ENCODE data around the gene TMEM170A. TPM values are rescaled to one million over a fixed set of nuclear protein-coding genes. Genes with fewer than 3 reads are reported as not detected.
A peak's percentile ranks its signal among the peaks of the same experiment; 100 is the strongest.
"Not testable (repeated sequence)": the region's sequence is repeated elsewhere in the genome, so short reads cannot be mapped to it uniquely, and the experiment has no call there.

TMEM170A gene
- total RNA-seq, 2 donors from 2014 or later: 54.1 to 71.9 TPM

DNA sequence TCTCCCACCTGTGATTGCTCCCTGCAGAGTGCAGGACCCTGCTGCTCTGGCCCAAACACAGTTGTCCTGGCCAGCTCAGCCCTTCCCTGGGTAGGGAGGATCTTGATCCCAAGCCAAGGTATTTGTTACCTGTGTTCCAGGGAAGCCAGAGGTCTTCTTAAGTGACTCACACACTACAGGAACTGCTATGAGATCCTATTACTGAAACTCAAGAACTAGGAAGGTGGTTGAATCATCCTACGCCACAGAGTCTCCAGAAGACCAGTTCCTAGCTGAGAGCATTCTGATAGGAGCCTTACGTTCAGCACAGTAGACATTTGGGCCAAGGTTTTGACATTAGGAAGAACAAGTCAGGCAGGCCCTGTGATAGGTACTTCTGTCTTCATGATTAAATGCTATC is 18.7 kb upstream of the TMEM170A start:
- intact Hi-C loops (cut with DNase I, micrococcal nuclease): no loop called here
- DNase-seq (no peak), ATAC-seq (peak; percentile 33)

DNA sequence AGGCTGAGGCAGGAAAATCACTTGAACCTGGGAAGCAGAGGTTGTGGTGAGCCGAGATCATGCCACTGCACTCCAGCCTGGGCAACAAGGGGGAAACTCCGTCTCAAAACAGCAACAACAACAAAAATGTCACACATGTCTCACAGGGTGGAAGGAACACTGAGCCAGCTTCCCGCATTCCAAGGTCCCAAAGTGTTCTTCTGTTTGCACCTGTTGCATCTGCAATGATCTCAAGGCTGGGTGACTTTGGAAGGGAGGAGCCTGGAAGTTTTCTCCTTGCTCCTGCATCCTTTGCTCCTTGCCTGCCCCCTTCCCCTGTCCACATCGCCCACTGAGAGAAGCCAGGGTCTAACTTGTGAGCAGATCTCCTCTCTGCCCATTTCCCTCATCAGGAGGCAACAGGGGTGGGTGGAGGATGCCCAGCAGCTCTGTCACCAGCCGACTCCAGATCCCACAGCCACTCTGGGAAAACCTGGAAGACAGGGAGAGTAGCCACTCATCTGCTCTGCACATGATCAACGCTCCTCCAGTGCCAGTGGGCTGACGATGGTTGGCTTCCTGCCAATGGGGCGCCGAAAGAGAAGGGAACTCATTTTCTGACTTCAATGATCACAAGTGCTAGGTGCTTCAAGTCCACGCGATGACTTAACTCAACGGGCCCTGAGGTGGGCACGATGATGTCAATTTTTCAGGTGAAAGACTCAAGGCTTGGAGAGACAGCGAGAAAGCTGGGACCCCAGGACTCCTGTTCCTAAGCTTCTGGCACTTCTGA is 18.1 kb upstream of the TMEM170A start:
- intact Hi-C loops (cut with DNase I, micrococcal nuclease): no loop called here
- ATAC-seq (no peak), DNase-seq (no peak)

DNA sequence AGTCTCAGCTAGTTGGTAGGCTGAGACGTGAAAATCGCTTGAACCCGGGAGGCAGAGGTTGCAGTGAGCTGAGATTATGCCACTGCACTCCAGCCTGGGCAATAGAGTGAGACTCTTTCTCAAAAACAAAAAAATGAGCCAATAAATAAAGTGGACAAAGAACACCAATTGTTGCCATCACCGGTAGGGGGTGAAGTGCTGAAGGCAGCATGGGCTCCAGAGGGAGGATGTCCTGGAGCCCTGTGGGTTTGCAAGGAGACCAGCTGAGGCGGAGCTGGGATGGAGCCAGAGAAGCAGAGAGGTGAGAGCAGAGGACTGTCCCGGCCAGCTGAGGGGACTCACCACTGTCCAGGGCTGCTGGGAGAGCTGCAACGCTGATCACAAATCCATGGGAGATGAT is 17.0 kb upstream of the TMEM170A start:
- ATAC-seq (no peak), DNase-seq (no peak)
- intact Hi-C loops (cut with DNase I, micrococcal nuclease): no loop called here

DNA sequence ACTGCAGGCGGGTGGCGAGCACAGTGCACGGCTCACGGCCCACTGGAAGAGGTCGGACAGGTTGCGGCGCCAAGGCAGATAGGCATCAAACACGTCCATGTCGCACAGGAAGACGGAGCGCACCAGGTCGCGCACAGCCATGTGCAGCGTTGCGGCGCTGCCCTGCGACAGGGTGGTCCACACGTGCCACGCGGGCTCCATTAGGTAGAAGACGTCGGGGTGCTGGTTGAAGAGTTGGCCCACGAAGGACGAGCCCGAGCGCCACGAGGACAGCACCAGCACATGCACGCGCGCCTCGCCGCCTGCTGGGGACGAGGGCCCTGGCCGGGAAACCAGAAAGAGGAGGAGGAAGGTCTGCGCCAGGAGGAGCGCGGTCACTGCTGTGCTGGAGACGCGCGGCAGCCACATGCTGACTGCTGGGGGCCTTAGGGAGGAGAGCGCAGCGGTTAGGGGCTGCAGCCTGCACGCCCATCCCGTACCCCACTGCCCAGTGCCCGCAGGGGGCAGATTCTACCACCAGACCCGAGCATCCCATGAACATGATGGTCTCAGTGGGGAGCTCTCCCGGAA is 15.0 kb upstream of the TMEM170A start:
- intact Hi-C loops (cut with DNase I, micrococcal nuclease): no loop called here
- no peak for DNase-seq
- ATAC-seq: no peak

DNA sequence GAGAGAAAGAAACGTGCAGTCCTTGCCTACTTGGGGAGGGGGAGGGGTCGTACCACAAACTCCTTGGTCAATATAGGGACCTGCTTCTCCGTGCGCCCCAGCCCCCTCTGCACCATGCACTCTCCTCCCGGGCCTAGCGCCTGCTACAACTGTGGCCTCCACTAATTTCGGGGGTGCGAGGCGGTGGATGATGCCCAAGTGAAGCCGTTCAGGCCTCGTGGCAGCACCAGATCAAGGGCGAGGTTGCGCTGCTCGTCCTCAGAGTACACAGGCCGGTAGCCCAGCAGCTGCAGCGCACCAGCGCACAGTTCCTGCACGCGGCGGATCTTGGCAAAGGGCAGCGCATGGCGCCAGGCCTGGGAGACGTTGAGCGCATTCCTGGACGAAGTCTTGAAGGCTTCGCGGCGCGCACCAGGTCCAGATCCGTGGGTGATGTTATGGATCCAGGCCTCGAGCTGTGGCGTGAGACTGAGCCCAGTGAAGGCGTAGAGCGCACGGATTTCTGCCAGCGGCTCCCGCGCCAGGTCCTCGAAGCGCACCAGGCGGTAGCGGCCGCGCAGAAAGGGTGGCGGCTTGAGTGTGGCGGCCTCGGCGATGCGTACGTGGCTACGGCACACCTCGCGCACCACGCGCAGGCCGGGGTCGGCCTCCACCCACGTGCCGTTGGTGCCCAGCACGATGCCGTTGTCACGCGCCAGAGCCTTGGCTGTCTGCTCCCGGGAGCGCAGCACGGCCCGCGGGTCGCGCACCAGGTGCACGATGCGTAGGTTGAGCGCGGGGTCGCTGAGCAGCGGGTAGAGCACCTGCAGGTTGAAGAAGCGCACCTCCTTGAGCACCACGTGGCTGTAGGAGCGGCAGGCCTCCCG is 14.2 kb upstream of the TMEM170A start:
- intact Hi-C loops (cut with DNase I, micrococcal nuclease): no loop called here
- no peak for DNase-seq
- no peak for ATAC-seq

DNA sequence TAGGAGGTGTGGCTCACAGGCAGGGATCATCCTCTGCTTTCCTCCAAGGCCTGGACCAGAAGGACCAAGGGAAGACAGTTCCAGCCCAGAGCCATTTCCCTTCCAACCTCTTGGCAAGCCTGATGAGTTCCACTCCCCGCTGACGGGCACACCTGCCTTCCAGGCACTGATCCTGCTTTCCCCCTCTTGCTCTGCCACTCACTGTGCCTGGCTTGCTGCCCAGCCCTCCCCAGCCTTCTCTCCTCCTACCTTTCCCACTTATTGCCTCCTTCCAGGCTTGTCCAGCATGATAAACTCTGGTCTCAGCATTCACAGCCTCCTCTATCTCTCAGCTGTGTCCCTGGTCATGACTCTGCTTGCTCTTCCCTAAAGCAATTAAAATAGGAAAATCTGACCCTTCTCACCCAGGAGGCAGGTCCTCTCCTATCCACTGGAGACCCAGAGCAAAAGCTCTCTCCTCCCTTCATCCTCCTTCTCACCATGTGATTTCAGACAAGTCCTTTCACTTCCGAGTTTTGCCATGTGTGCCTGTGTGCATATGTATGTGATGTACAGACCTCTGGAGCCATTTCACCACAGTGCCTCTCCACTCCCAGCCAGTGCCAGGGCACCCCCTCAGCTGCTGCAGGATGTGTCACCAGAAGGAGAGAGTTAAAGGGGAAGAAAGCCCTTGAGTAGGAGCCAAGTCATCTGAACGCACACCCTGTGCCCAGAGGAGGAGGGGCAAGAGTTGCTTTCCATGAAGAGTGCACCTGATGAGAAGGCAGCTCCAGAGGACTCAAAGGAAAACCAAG is 13.4 kb upstream of the TMEM170A start:
- intact Hi-C loops (cut with DNase I, micrococcal nuclease): no loop called here
- ATAC-seq (peak; percentile 60), DNase-seq (no peak)

- DNase-seq (no peak), ATAC-seq (no peak)
These were observed 12.3 kb upstream of the TMEM170A start for GRCh38 chr16:75476817-75477216.

GRCh38 chr16:75475420-75475847 is 10.9 kb upstream of the TMEM170A start:
- DNase-seq: no peak
- no peak for ATAC-seq
- intact Hi-C loops (cut with DNase I, micrococcal nuclease): no loop called here

More at GRCh38 chr16:75476817-75477216, 12.3 kb upstream of the TMEM170A start:
- intact Hi-C loops (cut with DNase I, micrococcal nuclease): no loop called here

DNA sequence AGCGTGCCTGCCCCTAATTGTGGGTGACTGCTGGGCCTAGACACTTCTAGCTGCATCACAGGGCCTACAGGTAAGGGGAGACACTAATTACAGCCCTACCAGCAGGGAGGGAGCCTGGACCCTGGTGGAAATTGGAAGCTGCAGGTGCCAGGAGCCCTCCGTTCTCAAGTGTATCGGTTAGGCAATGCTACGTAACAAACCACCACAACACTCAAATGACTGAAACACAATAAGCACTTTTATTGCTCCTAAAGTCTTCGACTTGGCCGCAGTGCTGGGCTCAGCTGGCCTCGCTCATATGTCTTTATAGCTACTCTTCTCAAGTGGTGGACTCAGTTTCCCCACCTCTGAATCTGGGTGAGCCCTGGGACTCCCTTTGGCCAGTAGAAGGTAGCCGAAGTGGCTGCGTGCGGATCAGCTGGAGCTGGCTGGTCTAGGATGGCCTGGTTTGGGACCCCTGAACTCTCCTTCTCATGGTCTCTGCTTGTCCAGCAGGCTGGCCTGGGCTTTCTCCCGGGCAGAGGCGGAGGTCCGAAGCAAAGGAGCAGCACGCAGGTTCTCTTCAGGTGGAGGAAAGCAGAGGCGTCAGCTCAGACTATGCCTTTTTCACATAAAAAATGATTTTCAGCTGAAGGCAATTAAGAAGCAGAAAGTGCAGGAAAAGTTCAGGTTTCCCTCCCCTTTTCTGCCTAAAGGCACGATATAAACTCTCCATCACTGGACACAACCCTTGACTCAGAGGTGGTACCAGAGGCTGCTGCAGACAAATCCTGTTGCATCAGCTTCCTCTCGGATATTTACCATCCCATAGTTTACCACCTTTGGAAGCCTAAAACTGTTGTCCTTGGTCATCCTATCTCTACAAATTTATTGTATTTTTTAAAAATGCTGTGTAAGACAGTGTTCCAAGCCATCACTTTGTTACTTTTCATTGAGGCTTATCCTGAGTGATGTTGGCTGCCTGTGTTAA is 8.7 kb upstream of the TMEM170A start:
- intact Hi-C loops (cut with DNase I, micrococcal nuclease): loop anchor here in 1 of 2 donors (5.0 kb wide), 1 partner anchor 289 kb away; no protein-coding TSS in a partner anchor
- DNase-seq (no peak), ATAC-seq (no peak)

DNA sequence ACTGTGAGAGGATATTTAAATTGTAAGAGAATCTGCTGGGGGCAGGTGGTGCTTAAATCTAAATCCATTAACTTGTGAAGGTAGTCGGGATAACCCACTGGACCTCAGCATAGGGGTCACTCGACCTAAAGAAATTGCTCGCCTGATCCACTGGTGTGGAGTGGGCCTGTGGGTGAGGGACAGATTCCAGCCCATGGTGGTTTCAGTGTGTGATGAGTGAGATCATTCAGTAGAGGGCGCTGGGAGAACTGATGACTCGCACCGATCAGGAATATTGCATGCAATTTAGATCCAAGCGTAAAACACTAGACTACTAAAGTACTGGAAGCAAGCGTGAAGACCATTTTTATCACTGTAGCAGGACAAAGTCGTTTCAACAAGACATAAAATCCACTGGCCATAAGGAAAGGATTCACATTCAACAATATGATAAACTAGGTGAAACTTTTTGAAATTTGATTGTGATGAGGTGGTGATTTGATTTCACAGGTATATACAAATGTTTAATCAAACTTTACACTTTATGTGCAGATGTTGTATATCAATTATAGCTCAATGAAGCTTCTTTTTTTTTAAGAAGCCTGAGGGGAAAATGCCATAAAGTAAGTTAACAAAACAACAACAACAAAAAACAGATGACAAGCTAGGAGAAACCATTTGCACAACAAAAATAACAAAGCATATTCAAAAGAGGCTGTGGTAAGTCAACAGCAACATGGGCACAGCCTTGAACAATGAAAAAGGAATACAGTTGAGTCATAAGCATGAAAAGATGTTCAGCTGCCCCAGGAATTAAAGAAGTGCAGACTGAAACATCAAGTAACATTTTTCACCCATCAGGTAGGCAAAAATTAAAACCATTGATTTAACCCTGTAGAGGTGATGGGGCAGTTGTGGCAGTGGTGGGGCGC is 7.5 kb upstream of the TMEM170A start:
- DNase-seq (peak in 1 of 2 donors; percentile 45), ATAC-seq (peak; percentile 98)
- intact Hi-C loops (cut with DNase I, micrococcal nuclease): loop anchor here in 1 of 2 donors (5.0 kb wide), 1 partner anchor 290 kb away; no protein-coding TSS in a partner anchor

- ATAC-seq (no peak), DNase-seq (no peak)
- intact Hi-C loops (cut with DNase I, micrococcal nuclease): no loop called here
These were observed 2.3 kb upstream of the TMEM170A start for GRCh38 chr16:75466760-75467159.

DNA sequence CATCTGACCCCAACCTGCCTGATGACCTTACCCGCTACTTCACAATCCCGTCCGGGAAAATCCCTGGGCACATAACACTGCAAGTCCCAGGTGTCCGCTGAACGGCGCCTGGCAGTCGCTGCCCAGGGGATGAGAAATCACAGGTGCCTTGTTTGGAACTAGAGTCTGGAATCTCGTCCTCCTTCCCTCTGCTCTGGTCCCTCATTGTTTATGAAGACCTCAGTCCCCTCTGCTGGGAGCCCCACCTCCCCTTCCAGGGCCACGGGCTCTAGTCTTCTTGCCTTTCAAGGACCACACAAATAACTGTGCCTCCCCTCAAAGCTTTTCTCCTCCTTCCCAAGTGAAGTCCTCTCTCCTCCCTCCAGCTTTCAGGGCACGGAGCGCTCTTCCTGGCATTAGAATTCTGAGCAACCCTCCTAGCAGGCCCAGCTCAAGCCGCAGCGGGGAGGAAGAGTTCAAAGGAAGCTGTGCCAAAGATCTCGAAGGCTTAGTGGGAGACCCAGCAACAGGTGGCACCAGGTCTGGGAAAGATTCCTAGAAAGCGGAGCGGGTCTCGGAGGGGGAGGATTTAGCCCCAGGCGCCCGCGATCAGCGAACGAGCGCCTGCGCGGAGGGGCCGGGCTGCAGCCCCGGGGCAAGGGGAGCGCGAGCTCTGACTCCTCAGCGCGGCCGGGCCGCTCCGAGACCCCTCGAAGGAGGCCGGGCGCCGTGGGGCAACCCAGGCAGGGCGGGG is 934 bp downstream of the TMEM170A start:
- ATAC-seq: peak; percentile 24
- DNase-seq: peak; percentile 35 to 39
- intact Hi-C loops (cut with DNase I, micrococcal nuclease): not testable (repeated sequence)

DNA sequence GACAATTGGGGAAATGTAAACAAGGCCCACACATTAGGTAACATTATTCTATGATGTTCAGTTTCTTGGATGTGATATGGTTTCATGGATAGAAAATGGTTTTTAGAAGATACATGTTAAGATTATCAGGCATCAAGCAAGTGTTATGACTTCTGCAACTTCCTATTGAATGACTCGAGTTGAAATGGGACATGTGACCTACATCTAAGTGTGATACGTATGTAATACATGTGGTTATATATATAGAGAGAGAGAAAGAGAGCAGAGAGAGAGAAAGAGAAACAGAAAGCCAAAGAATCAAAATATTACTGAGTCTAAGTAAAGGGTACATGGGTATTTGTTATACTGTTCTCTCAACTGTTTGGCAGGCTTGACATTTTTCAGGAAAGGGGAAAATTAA is 1.7 kb downstream of the TMEM170A start:
- DNase-seq: no peak
- no peak for ATAC-seq
- intact Hi-C loops (cut with DNase I, micrococcal nuclease): no loop called here

- peak in 1 of 2 donors; percentile 14 for DNase-seq
- intact Hi-C loops (cut with DNase I, micrococcal nuclease): no loop called here
- no peak for ATAC-seq
These were observed 2.9 kb downstream of the TMEM170A start for GRCh38 chr16:75461575-75461974.

DNA sequence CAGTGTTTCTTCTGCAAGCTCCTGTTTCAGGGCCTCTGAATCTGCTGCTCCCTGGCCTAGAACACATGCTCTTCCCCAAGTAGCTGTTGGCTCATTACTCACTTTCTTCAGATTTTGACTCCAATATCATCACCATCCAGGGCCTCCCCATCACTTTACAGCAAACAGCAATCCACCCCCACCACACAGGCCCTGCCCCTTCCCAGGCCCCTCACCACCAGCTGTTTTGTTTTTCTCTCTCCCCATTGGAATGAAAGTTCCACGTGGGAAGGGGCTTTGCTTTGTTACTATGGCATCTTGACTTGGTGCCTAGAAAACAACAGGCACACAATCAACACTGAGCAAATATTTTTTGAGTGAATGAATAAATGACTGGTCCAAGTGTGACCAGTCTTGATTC is 4.0 kb downstream of the TMEM170A start:
- intact Hi-C loops (cut with DNase I, micrococcal nuclease): no loop called here
- ATAC-seq: no peak
- DNase-seq: peak in 1 of 2 donors; percentile 8

DNA sequence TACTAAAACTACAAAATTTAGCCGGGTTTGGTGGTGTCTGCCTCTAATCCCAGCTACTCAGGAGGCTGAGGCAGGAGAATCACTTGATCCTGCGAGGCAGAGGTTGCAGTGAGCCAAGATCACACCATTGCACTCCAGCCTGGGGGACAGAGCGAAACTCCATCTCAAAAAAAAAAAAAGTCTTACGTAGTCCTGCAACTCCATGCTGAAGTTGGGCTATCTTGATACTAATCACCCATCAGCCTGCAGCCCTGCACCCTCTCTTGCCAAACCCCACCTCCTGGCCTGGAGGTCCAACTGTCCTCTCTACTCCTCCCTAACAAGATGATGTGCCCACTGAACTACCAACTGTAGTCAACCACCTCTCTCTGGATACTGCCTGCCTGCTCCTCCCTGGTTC is 4.8 kb downstream of the TMEM170A start:
- no peak for ATAC-seq
- intact Hi-C loops (cut with DNase I, micrococcal nuclease): no loop called here
- DNase-seq: peak in 1 of 2 donors; percentile 22
